ENCODE measurements around the gene TACR1. TPM values are rescaled to one million over a fixed set of nuclear protein-coding genes. Genes with fewer than 3 reads are reported as not detected.

The TACR1 gene
- polyA plus RNA-seq, 1 experiment, result 0.30 TPM

GRCh38 chr2:75041731-75042600 is 157.4 kb downstream of the TACR1 start:
- TF ChIP-seq CTCF (IDR thresholded peaks at IDR 0.05; ENCODE audit: low read depth, low read length), result no peak
- Histone ChIP-seq H3K27me3 (ENCODE audit: control insufficient read depth, insufficient read depth, low read length) (no peaks in the 10 kb centered on the region), H3K4me3 (ENCODE audit: low read depth, low read length) (no peak overlapping the region), H3K9me3 (ENCODE audit: control insufficient read depth, insufficient read depth, low read length) (no peaks in the 10 kb centered on the region), H3K27ac (ENCODE audit: low read depth, low read length) (no peak overlapping the region)
- DNase-seq (ENCODE audit: low read depth, low spot score), result no peak
- ChIA-PET POLR2A (no interaction called here), CTCF (interaction anchor here (0.6 to 1.9 kb wide), 3 partner anchors 22 to 207 kb away, joined by 3 to 5 read pairs (median 5); no protein-coding TSS in a partner anchor)

DNA sequence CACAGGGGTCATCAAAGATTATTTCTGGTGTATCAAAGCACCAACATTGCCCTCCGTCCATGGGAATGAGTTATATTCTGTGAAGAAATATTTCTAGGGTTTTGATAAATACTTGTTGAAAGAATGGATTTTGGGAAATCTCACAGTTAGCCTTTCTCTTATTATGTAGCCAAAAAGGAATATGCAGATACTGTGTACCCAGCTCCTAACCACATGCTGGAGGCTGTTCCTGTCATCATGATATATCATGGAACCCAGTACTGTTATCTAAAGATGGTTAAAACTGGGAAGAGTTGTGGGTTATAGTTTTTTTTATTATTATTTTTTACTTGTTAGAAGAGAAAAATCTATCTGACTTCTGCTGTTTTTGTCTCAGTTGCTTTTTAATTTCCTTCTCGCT is 158.1 kb downstream of the TACR1 start:
- ChIA-PET POLR2A (no interaction called here), CTCF (interaction anchor here (1.3 to 1.9 kb wide), 2 partner anchors 23 to 24 kb away, joined by 5 read pairs; no protein-coding TSS in a partner anchor)
- no peak for DNase-seq (ENCODE audit: low read depth, low spot score)
- TF ChIP-seq CTCF (IDR thresholded peaks at IDR 0.05; ENCODE audit: low read depth, low read length), result no peak
- H3K4me3 ChIP-seq (ENCODE audit: low read depth, low read length), result no peak overlapping the region
- H3K27me3 ChIP-seq (ENCODE audit: control insufficient read depth, insufficient read depth, low read length), result no peaks in the 10 kb centered on the region
- no peak overlapping the region for H3K27ac ChIP-seq (ENCODE audit: low read depth, low read length)
- no peaks in the 10 kb centered on the region for H3K9me3 ChIP-seq (ENCODE audit: control insufficient read depth, insufficient read depth, low read length)

DNA sequence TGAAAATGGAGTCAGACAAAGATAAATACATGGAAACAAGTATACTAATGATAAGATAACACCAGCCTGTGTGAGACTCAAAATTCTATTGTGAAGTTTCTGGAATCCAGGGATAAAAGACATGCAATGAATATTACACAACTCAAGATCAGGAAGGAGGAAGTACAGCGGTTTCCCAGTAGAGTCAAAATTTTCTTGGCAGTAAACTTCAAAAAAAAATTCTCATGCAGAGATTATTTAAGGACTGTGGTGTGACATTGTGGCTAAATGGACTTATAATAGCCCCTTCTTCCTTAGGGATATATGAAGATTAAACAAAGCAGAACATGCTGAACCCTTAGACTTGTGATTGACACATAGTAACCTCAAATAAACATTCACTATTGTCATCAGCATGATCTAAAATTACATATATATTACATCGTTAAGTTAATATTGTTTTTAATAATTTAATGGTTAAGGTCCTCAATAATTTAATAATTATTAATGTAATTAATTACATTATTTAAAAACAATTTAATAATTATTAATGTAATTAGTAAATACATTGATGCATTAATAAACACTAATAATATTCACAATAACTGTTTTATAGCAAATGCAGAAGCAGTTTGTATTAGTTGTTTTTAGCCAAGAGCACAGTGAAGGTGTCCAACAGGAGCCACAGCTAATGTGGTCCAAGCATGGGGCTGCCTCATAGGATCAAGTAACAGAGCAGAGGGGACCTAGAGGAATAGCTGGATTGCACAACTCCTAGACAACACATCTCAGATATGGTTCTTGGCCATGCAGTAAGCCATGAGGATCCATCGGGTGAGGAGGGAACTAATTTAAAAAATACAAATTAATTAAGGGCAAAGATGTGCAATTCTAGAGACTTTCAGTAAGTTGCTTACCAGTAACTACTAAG is 163.6 kb downstream of the TACR1 start:
- no peak overlapping the region for H3K27ac ChIP-seq (ENCODE audit: low read depth, low read length)
- TF ChIP-seq CTCF (IDR thresholded peaks at IDR 0.05; ENCODE audit: low read depth, low read length), result no peak
- CTCF ChIA-PET, result no interaction called here
- no peak for DNase-seq (ENCODE audit: low read depth, low spot score)
- POLR2A ChIA-PET, result no interaction called here
- H3K27me3 ChIP-seq (ENCODE audit: control insufficient read depth, insufficient read depth, low read length), result no peaks in the 10 kb centered on the region
- H3K9me3 ChIP-seq (ENCODE audit: control insufficient read depth, insufficient read depth, low read length), result no peaks in the 10 kb centered on the region
- no peak overlapping the region for H3K4me3 ChIP-seq (ENCODE audit: low read depth, low read length)

GRCh38 chr2:75033516-75033915 is 165.8 kb downstream of the TACR1 start:
- Histone ChIP-seq H3K4me3 (ENCODE audit: low read depth, low read length) (no peak overlapping the region), H3K27me3 (ENCODE audit: control insufficient read depth, insufficient read depth, low read length) (no peaks in the 10 kb centered on the region), H3K9me3 (ENCODE audit: control insufficient read depth, insufficient read depth, low read length) (no peaks in the 10 kb centered on the region), H3K27ac (ENCODE audit: low read depth, low read length) (no peak overlapping the region)
- TF ChIP-seq CTCF (IDR thresholded peaks at IDR 0.05; ENCODE audit: low read depth, low read length), result no peak
- no peak for DNase-seq (ENCODE audit: low read depth, low spot score)
- POLR2A ChIA-PET, result no interaction called here
- CTCF ChIA-PET, result no interaction called here

Data from AG04450 (cell line).